K562 (cell line): ENCODE measurements around the gene HMGN3. TPM values are rescaled to one million over a fixed set of nuclear protein-coding genes. Genes with fewer than 3 reads are reported as not detected.

ENCODE experiments used
- BRF2 ChIP-seq: IDR thresholded peaks from 3 replicates; pipeline ENCODE4 v1.6.1; 2011; ENCODE audit warnings: borderline replicate concordance, mild to moderate bottlenecking; ENCODE audit not compliant: insufficient read length, insufficient read depth
- CBX1 ChIP-seq: sonication (generic); IDR thresholded peaks from 2 replicates; pipeline ENCODE4 v1.6.1; 2016; ENCODE audit warnings: antibody characterized with exemption, low read depth, mild to moderate bottlenecking
- CXXC5 ChIP-seq: fragments of 250-450 bp; sonication (Bioruptor Pico); IDR thresholded peaks from 2 replicates; pipeline ENCODE4 v1.8.0; 2022; ENCODE audit warnings: inconsistent platforms, mild to moderate bottlenecking, moderate library complexity
- FOXK2 ChIP-seq, 2 experiments: fragments of 450-650 bp; IDR thresholded peaks in 1 of 2; conservative IDR thresholded peaks in 1 of 2; 2 replicates each; pipeline ENCODE4 v1.6.1; 2016; ENCODE audit warnings: low read depth in 2 of 2, mild to moderate bottlenecking in 1 of 2
- HDGF ChIP-seq: fragments of 450-650 bp; IDR thresholded peaks from 2 replicates; pipeline ENCODE4 v1.6.1; 2016
- KDM2B ChIP-seq: fragments of 250-450 bp; sonication (Bioruptor Pico); IDR thresholded peaks from 2 replicates; pipeline ENCODE4 v1.8.0; 2021; ENCODE audit warnings: mild to moderate bottlenecking, moderate library complexity
- KLF1 ChIP-seq: fragments of 450-650 bp; IDR thresholded peaks from 2 replicates; pipeline ENCODE4 v1.6.1; 2016; ENCODE audit warnings: missing genetic modification characterization, missing compliant biosample characterization
- NCOA4 ChIP-seq: fragments of 450-650 bp; IDR thresholded peaks from 2 replicates; pipeline ENCODE4 v1.6.1; 2018; ENCODE audit warnings: mild to moderate bottlenecking; ENCODE audit not compliant: partially characterized antibody
- SMAD2 ChIP-seq: fragments of 150-350 bp; IDR thresholded peaks from 2 replicates; pipeline ENCODE4 v1.6.1; 2014; ENCODE audit warnings: low read depth, mild to moderate bottlenecking, low read length
- STAG1 ChIP-seq: sonication (generic); formaldehyde crosslinking; IDR thresholded peaks from 2 replicates; pipeline ENCODE4 v1.5.0; 2020; ENCODE audit warnings: missing genetic modification reagents, borderline replicate concordance
- ZBTB26 ChIP-seq: fragments of 450-650 bp; formaldehyde crosslinking; IDR thresholded peaks from 2 replicates; pipeline ENCODE4 v1.4.0; 2022; ENCODE audit warnings: missing genetic modification characterization
- ZNF280B ChIP-seq: fragments of 250-450 bp; sonication (Bioruptor Pico); IDR thresholded peaks from 2 replicates; pipeline ENCODE4 v1.5.1; 2021; ENCODE audit warnings: mild to moderate bottlenecking
- ZNF518B ChIP-seq: fragments of 250-450 bp; sonication (Bioruptor Pico); IDR thresholded peaks from 2 replicates; pipeline ENCODE4 v1.5.0; 2021; ENCODE audit warnings: mild to moderate bottlenecking, moderate library complexity
- polyA plus RNA-seq, 8 experiments: library from polyadenylated mRNA; depleted of rRNA in 4 of 8; stranded (reverse) in 5 of 8; unstranded in 3 of 8; fragments of >200 nt; fragmentation: Nextera tagmentation in 2 of 8; fragmentation: Illumina TruSeq in 1 of 8; extraction: Ambion mirVana in 2 of 8; extraction: Trizol in 1 of 8; gene quantifications; 2 replicates each; pipeline versions ENCODE4 v1.2.1 to v1.2.3, GENCODE V29; 2011 to 2014; ENCODE audit warnings: inconsistent platforms in 1 of 8, missing spikeins in 1 of 8
- total RNA-seq, 7 experiments: library from RNA; depleted of rRNA in 6 of 7; stranded (reverse); fragments of >200 nt in 6 of 7; fragmentation: Illumina TruSeq in 2 of 7; extraction: Trizol in 2 of 7; gene quantifications; 2 replicates each; pipeline versions ENCODE4 v1.2.1 to v1.2.3, GENCODE V29; 2011 to 2021; ENCODE audit warnings: low replicate concordance in 1 of 7

HMGN3 gene
- total and polyA plus RNA-seq, 9 of the 15 experiments (the other 6 are each of a cell fraction or from before 2014, with no cell fraction given), result 42.1 to 154 (median 88.1) TPM

DNA sequence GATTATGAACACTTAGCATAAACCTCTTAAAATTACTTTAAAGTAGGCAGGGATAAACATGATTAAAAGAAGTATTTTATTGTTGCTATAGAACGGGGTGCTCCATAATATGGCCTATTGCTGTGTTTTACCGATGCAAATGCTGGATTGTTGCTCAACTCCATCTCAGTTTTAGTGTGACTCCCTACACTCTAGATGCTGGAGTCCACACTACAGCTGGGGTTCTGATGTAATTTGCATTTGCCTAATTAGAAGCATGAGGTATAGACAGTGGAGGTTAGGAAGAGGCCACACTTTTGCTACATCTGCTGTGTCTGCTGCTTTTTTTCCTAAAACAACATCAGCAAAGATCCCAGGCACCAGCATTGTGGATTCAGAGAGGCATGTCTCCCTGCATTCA is 6.7 kb upstream of the HMGN3 start (continued):
- TF ChIP-seq ZBTB26 (CRISPR knock-in tag) (no peak), SMAD2 (no peak), ZNF280B (CRISPR knock-in tag) (no peak), CXXC5 (no peak), ZNF518B (CRISPR knock-in tag) (no peak), KLF1 (no peak), CBX1 (no peak), BRF2 (no peak), NCOA4 (no peak), FOXK2 (conservative IDR thresholded peaks at IDR 0.05 in 1 of 2, IDR thresholded peaks at IDR 0.05 in 1 of 2; ENCODE audit: low read depth in 2 of 2) (no peak), HDGF (no peak), KDM2B (CRISPR knock-in tag) (no peak), STAG1 (no peak)
